Mesenchymal stem cell (in vitro differentiated cells and primary cell): ENCODE data around the gene HLA-DMA.

Experiments used
- DNase-seq: peaks from one replicate; pipeline ENCODE4 v3.0.0-alpha.2; 2013
- H2AFZ ChIP-seq: one replicate; pipeline ENCODE4 v1.6.1; 2013; ENCODE audit warnings: low read depth, mild to moderate bottlenecking, control low read depth, inconsistent platforms, low read length, moderate library complexity
- H2AK5ac ChIP-seq: 2 replicates; pipeline ENCODE4 v1.6.1; 2013; ENCODE audit warnings: low read length, moderate library complexity, mild to moderate bottlenecking, inconsistent platforms; ENCODE audit not compliant: severe bottlenecking
- H2BK120ac ChIP-seq: one replicate; pipeline ENCODE4 v1.6.1; 2013; ENCODE audit warnings: low read depth, mild to moderate bottlenecking, inconsistent platforms, low read length, moderate library complexity
- H2BK12ac ChIP-seq, 2 experiments: one replicate each; pipeline ENCODE4 v1.6.1; 2013; ENCODE audit warnings: inconsistent platforms in 2 of 2, low read length in 2 of 2, mild to moderate bottlenecking in 2 of 2, moderate library complexity in 2 of 2, control low read depth in 1 of 2
- H2BK15ac ChIP-seq: one replicate; pipeline ENCODE4 v1.6.1; 2013; ENCODE audit warnings: mild to moderate bottlenecking, low read depth, inconsistent platforms; ENCODE audit not compliant: poor library complexity, severe bottlenecking
- H2BK5ac ChIP-seq: 2 replicates; pipeline ENCODE4 v1.6.1; 2013; ENCODE audit warnings: low read depth, mild to moderate bottlenecking, low read length, control low read depth, inconsistent platforms; ENCODE audit not compliant: poor library complexity, severe bottlenecking
- H3K14ac ChIP-seq, 2 experiments: one replicate each; pipeline ENCODE4 v1.6.1; 2013; ENCODE audit warnings: inconsistent platforms in 2 of 2, low read length in 2 of 2, control low read depth in 1 of 2, mild to moderate bottlenecking in 1 of 2, moderate library complexity in 1 of 2
- H3K18ac ChIP-seq, 2 experiments: one replicate each; pipeline ENCODE4 v1.6.1; 2013; ENCODE audit warnings: inconsistent platforms in 2 of 2, low read length in 2 of 2, control low read depth in 1 of 2, low read depth in 1 of 2, mild to moderate bottlenecking in 1 of 2
- H3K23ac ChIP-seq, 2 experiments: one replicate each; pipeline ENCODE4 v1.6.1; 2013; ENCODE audit warnings: inconsistent platforms in 2 of 2, low read length in 2 of 2, mild to moderate bottlenecking in 2 of 2, moderate library complexity in 2 of 2, control low read depth in 1 of 2
- H3K27ac ChIP-seq: 2 replicates; pipeline ENCODE4 v1.5.1; 2013; ENCODE audit warnings: mild to moderate bottlenecking, moderate library complexity, low read length, control low read depth, inconsistent platforms; ENCODE audit not compliant: poor library complexity, severe bottlenecking
- H3K27me3 ChIP-seq, 2 experiments: 2 replicates each; pipeline versions ENCODE4 v1.6.1 to v1.7.0; 2013; ENCODE audit warnings: low read length in 2 of 2, mild to moderate bottlenecking in 2 of 2, moderate library complexity in 2 of 2, control low read depth in 1 of 2, inconsistent platforms in 1 of 2; ENCODE audit not compliant: control insufficient read depth in 1 of 2, insufficient read depth in 1 of 2
- H3K36me3 ChIP-seq, 2 experiments: 2 replicates each; pipeline versions ENCODE4 v1.6.1 to v1.7.0; 2013; ENCODE audit warnings: low read length in 2 of 2, control low read depth in 1 of 2, inconsistent platforms in 1 of 2, low read depth in 1 of 2, mild to moderate bottlenecking in 1 of 2; ENCODE audit not compliant: insufficient read depth in 2 of 2, control insufficient read depth in 1 of 2
- H3K4ac ChIP-seq, 2 experiments: one replicate each; pipeline ENCODE4 v1.6.1; 2013; ENCODE audit warnings: inconsistent platforms in 2 of 2, low read length in 2 of 2, mild to moderate bottlenecking in 2 of 2, moderate library complexity in 2 of 2, control low read depth in 1 of 2, low read depth in 1 of 2
- H3K4me1 ChIP-seq: 2 replicates; pipeline ENCODE4 v1.6.1; 2013; ENCODE audit warnings: low read depth, low read length, control low read depth; ENCODE audit not compliant: control insufficient read depth, insufficient read depth
- H3K4me2 ChIP-seq: 2 replicates; pipeline ENCODE4 v1.6.1; 2013; ENCODE audit warnings: low read length, mild to moderate bottlenecking, inconsistent platforms; ENCODE audit not compliant: poor library complexity, severe bottlenecking
- H3K4me3 ChIP-seq, 2 experiments: 2 replicates each; pipeline versions ENCODE4 v1.5.1 to v1.7.0; 2013; ENCODE audit warnings: low read length in 2 of 2, mild to moderate bottlenecking in 2 of 2, control low read depth in 1 of 2, low read depth in 1 of 2; ENCODE audit not compliant: insufficient read depth in 1 of 2
- H3K79me1 ChIP-seq: replicated peaks from 2 replicates; pipeline ENCODE4 v1.6.1; 2013; ENCODE audit warnings: mild to moderate bottlenecking, control low read depth, low read length, inconsistent platforms; ENCODE audit not compliant: poor library complexity, severe bottlenecking
- H3K9ac ChIP-seq: 2 replicates; pipeline ENCODE4 v1.7.0; 2013; ENCODE audit warnings: mild to moderate bottlenecking, low read length, moderate library complexity
- H3K9me3 ChIP-seq: 2 replicates; pipeline ENCODE4 v1.7.0; 2013; ENCODE audit warnings: mild to moderate bottlenecking, low read length; ENCODE audit not compliant: control insufficient read depth
- H4K8ac ChIP-seq: one replicate; pipeline ENCODE4 v1.6.1; 2013; ENCODE audit warnings: inconsistent platforms, mild to moderate bottlenecking, low read length, moderate library complexity
- H4K91ac ChIP-seq: one replicate; pipeline ENCODE4 v1.6.1; 2013; ENCODE audit warnings: mild to moderate bottlenecking, low read length, inconsistent platforms
- WGBS: methylation state at CpG from one replicate; pipeline ENCODE4 v1.1.7; 2013; ENCODE audit warnings: mixed read lengths; 5-methylcytosine and 5-hydroxymethylcytosine counted together

Gene HLA-DMA

GRCh38 chr6:32971242-32971580, 18.3 kb upstream of the HLA-DMA start:
- no peaks in the 10 kb centered on the region for H3K79me1 ChIP-seq
- DNase-seq = no peak

GRCh38 chr6:32970413-32971241, 17.7 kb upstream of the HLA-DMA start:
- peak overlapping the region; percentile 67 for H3K4me2 ChIP-seq
- no peak overlapping the region for H2AFZ ChIP-seq
- H3K9ac ChIP-seq = peak overlapping the region; percentile 100
- peak overlapping the region; percentile 99 to 100 for H3K4ac ChIP-seq
- peak overlapping the region; percentile 45 to 78 for H2BK12ac ChIP-seq
- peak overlapping the region; percentile 83 for H2BK15ac ChIP-seq
- peak overlapping the region; percentile 99 for H3K27ac ChIP-seq
- 3% methylated on average over 29 of the region's 43 CpGs for WGBS
- H3K14ac ChIP-seq = peak overlapping the region; percentile 96 to 97
- H4K91ac ChIP-seq = peak overlapping the region; percentile 98
- H2BK120ac ChIP-seq = peak overlapping the region; percentile 100
- H3K79me1 ChIP-seq = peaks cover 3% of the 10 kb centered on the region
- H3K4me1 ChIP-seq = peaks cover 4% of the 10 kb centered on the region
- H3K18ac ChIP-seq = peak overlapping the region; percentile 99 to 100
- H4K8ac ChIP-seq = peak overlapping the region; percentile 100
- H3K23ac ChIP-seq = peak overlapping the region; percentile 86 to 91
- no peaks in the 10 kb centered on the region for H3K27me3 ChIP-seq
- DNase-seq = peak; percentile 93
- peak overlapping the region; percentile 99 for H2AK5ac ChIP-seq
- H3K9me3 ChIP-seq = no peaks in the 10 kb centered on the region
- peaks cover 18 to 31% of the 10 kb centered on the region in 2 experiments for H3K36me3 ChIP-seq
- peak overlapping the region; percentile 69 to 96 for H3K4me3 ChIP-seq
- H2BK5ac ChIP-seq = peak overlapping the region; percentile 93

More at GRCh38 chr6:32971242-32971580, 18.3 kb upstream of the HLA-DMA start:
- WGBS = under 1% methylated on average over 15 of the region's 15 CpGs
- Histone ChIP-seq H2BK120ac (peak overlapping the region; percentile 86), H3K4ac (peak overlapping the region; percentile 96 to 99), H3K18ac (peak overlapping the region; percentile 93 to 97), H3K27me3 (no peaks in the 10 kb centered on the region), H3K36me3 (peaks cover 21 to 37% of the 10 kb centered on the region in 2 experiments), H3K4me2 (peak overlapping the region; percentile 54), H3K14ac (peak overlapping the region in 1 of 2 experiments; percentile 96), H2BK12ac (no peak overlapping the region), H4K8ac (peak overlapping the region; percentile 98), H3K9me3 (no peaks in the 10 kb centered on the region), H3K27ac (peak overlapping the region; percentile 99), H4K91ac (peak overlapping the region; percentile 97), H2AK5ac (peak overlapping the region; percentile 99), H2AFZ (no peak overlapping the region), H2BK15ac (no peak overlapping the region), H2BK5ac (peak overlapping the region; percentile 93), H3K4me3 (peak overlapping the region; percentile 69 to 86), H3K9ac (peak overlapping the region; percentile 100), H3K23ac (peak overlapping the region in 1 of 2 experiments; percentile 15), H3K4me1 (peaks cover 6% of the 10 kb centered on the region)

GRCh38 chr6:32969685-32970412, 17.0 kb upstream of the HLA-DMA start:
- peak overlapping the region; percentile 100 for H3K9ac ChIP-seq
- 0% methylated on average over 14 of the region's 19 CpGs for WGBS

More at GRCh38 chr6:32969685-32970412, 17.0 kb upstream of the HLA-DMA start:
- Histone ChIP-seq H3K23ac (peak overlapping the region; percentile 90 to 91), H3K14ac (peak overlapping the region; percentile 97 to 98), H3K27ac (peak overlapping the region; percentile 99), H3K36me3 (peaks cover 16 to 23% of the 10 kb centered on the region in 2 experiments), H2BK120ac (peak overlapping the region; percentile 100), H2AFZ (no peak overlapping the region), H3K4me1 (peaks cover 4% of the 10 kb centered on the region), H3K4me2 (peak overlapping the region; percentile 67), H2AK5ac (peak overlapping the region; percentile 97), H2BK5ac (peak overlapping the region; percentile 92), H2BK12ac (peak overlapping the region; percentile 78 to 99), H2BK15ac (peak overlapping the region; percentile 83), H3K18ac (peak overlapping the region; percentile 99 to 100), H3K79me1 (peaks cover 3% of the 10 kb centered on the region), H4K91ac (peak overlapping the region; percentile 98), H3K9me3 (no peaks in the 10 kb centered on the region), H4K8ac (peak overlapping the region; percentile 100), H3K4ac (peak overlapping the region; percentile 99 to 100), H3K27me3 (no peaks in the 10 kb centered on the region), H3K4me3 (peak overlapping the region; percentile 69 to 96)
- DNase-seq = peak; percentile 95
